ENCODE data around the gene EMP2.
"Not testable (repeated sequence)": the region's sequence is repeated elsewhere in the genome, so short reads cannot be mapped to it uniquely, and the experiment has no call there.

EMP2 gene

DNA sequence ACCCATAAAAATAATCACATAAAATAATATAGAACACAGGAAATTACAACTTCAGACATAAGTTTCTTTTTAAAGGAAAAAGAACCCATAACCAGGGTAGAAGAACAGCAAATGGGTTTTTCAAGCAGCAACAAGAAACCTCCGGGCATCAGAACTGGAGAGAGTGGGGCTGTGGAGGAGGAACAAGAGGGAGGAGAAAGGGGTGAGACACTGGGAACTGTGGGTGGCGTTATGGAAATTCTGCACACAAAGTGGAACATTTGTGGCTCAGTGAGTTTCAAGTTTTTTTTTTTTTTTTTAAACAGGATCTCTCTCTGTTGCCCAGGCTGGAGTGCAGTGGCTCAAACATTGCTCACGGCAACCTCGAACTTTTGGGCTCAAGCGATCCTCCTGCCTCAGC lies 22.6 kb downstream of the EMP2 start:
- intact Hi-C loops (cut with DNase I): no loop called here
- DNase-seq: no peak

DNA sequence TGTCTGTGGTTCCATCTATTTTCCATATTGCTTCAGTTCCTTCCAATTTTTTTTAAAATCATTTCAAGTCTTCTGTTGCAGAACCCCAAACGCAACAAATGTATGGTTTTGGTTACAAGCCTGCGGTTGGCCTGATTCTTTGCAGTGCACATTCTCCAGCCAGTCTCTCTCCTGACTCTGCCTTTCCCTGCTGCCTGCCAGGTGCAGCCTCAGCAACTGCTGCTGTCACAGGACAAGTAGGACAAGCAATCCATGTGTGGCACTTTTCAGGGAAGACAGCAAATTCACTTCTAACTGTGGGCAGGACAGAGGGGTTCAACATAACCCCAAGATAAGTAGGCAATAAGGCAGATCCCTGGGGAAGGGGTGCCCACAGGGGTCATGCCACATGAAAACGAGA lies 24.2 kb downstream of the EMP2 start:
- intact Hi-C loops (cut with DNase I): no loop called here
- peak in 1 of 10 donors; percentile 7 for DNase-seq

DNA sequence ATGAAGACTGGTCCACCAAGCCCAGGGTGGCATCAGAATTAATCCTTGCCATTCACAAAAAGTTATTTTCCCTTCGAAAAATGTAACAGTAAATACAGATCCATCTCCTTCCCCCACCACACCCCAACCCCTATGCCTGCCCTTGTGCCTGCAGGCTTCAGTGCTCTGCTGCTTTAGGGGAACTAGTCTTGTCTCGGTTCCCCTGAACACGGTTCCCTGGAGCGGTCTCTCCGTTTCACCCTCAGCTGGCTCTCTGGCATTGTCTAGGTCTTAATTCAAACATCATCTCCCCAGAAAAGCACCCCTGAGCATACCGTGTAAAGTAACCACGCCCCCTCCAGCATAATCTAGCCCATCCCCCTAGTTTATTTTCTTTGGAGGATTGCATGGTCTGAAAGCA lies 25.8 kb downstream of the EMP2 start:
- peak in 1 of 10 donors; percentile 5 for DNase-seq
- intact Hi-C loops (cut with DNase I): no loop called here

DNA sequence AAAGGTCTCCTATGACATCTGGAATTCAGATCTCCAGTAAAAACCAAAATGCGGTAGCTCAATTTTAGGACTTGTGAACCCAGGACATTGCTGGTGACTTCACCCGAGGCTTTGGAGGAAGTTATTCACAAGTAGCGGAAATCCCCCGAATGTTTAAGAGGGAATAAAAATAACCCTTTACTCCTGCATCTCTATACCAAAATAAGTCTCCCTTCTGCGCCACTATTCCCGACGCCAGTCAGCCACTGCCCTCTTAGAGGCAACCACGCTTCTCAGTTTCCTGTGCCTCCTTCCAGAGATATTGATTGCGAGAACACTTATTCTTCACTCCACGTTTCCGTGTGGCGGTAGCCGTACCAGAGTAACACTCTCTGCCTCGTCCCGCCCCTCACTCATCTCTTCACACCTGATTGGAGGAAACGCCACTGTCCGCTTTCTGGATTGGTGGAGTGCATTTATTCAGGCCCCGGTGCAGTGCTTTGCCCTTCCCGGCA lies 27.4 kb downstream of the EMP2 start:
- peak in 7 of 10 donors; percentile 15 to 87 (median 32) for DNase-seq
- intact Hi-C loops (cut with DNase I): no loop called here

DNA sequence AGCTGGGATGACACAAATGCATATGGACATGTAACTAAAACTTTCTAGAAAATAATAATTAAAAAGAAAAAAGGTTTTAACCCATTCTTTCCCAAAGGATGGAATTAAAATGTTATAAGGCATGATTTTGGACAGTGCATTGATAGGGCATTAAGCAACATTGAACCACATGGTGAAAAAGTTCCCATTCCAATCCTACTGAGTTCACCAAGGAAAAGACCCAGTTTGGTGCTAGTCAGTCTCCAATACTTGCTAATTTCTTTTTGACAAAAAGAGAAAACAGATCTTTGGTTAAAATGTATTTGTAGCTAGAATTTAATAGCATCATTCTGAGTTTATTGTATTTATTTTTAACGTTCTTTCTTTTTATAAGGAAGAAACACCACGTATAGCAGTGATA lies 28.1 kb downstream of the EMP2 start:
- intact Hi-C loops (cut with DNase I): no loop called here
- no peak for DNase-seq

DNA sequence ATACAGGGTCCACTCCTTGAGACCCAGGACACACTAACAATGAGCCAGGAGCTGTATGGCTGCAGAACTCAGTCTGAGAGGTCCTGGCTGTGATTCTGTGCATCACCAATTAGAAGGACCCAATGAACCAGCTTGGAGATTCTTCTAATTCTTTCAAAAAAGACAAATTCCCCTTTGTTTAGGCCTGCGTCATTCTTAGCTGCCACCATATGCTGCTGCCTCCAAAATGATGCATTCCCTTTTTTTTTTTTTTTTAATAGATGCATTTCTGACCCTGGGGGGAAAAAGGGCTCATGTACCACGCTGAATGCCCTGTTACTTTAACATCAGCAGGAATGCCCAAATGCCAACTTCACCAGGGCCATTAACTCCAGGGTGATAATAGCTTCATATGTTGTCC lies 28.5 kb downstream of the EMP2 start:
- intact Hi-C loops (cut with DNase I): no loop called here
- DNase-seq: no peak

DNA sequence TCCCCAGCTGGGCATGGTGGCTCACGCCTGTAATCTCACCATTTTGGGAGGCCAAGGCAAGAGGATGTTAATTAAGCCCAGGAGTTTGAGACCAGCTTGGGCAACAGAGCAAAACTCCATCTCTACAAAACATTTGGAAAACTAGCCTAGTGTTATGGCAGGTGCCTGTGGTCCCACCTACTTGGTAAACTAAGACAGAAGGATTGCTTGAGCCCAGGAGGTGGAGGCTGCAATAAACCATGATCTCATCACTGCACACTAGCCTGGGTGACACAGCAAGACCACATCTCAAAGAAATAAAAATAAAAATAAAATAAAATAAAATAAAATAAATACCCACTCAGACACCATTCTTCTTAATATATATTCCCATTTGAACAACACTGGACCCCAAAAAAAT lies 32.0 kb downstream of the EMP2 start:
- intact Hi-C loops (cut with DNase I): no loop called here
- peak in 1 of 10 donors; percentile 17 for DNase-seq

DNA sequence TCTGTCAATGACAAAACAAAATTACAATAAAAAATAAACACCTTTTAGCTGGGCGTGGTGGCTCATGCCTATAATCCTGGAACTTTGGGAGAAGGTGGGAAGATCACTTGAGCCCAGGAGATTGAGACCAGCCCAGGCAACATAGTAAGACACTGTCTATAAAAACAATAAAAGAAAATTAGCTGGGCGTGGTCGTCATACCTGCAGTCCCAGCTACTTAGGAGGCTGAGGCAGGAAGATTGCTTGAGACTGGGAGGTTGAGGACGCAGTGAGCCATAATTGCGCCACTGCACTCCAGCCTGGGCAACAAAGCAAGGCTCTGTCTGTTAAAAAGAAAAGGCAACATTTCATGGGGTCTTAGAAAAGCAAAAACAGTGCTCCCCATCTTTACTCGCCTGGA lies 32.7 kb downstream of the EMP2 start:
- no peak for DNase-seq

DNA sequence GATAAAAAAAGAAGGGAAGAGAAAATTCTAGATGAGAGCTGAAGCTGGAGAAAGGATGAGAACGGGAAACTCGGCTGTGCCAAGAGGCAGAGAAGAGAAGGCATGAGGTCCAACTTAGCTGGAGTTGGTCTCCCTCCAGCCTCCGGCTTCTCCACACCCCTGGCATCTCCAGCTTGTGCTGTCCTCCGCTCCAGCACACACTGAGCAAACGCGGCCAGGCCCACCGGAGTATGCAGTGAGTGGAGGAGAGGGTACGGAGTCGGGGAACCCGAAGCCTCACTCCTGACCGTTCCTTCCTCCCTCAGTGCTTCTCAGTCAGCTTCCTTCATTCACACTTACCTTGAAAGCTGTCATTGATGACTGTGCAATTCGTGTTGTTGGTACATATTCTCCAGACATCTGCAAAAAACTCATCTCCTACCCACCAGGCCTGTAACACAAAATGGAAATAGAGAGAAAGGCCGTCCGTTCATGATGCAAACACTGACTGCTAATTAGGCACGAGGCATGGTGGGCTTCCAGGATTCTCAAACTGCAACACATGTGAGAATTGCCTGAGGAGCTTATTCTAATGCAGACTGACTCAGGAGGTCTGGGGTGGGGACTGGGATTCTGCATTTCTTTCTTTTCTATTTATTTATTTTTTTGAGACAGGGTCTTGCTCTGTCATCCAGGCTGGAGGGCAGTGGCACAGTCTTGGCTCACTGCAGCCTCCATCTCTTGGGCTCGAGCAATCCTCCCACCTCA lies 37.0 kb downstream of the EMP2 start:
- DNase-seq: peak in 1 of 10 donors; percentile 63
- intact Hi-C loops (cut with DNase I): no loop called here

More for the DNA sequence above, 32.7 kb downstream of the EMP2 start:
- intact Hi-C loops (cut with DNase I): no loop called here

DNA sequence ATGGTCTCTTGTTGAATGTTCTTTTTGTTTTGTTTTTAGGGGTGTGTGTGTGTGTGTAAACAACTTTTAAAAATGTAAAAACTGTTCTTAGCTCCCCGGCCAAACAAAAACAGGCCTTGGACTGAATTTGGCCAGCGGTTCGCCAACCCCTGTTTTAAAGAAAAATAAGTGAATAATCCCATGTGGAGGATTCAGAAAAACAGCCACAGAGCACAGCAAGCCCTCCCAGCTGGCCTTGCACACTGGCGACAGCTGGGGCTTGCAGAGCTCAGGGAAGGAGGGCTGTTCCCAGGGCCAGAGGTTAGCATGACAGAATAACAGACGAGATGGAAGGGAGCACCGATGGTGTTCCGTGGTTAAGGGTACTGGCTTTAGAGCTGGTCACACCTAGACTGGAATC lies 39.0 kb downstream of the EMP2 start:
- peak in 1 of 10 donors; percentile 9 for DNase-seq
- intact Hi-C loops (cut with DNase I): no loop called here

DNA sequence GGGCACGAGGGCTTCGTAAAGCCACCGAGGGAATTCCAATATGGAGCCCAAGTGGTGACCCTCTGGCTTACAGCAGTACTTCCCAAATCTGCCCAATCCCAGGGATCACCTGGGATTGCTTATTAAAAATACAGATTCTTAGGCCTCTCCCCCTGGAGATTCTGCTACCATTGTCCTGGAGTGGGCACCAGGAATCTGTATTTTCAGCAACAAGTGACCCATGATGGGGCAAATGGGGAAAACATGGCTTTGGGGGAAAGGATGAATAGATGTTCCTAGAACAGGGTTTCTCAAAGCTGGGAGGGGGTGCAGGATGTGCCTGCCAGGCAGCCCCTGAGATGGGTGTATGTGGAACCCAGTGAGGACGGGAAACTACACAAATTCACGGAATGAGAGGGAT lies 40.6 kb downstream of the EMP2 start:
- intact Hi-C loops (cut with DNase I): no loop called here
- DNase-seq: peak in 1 of 10 donors; percentile 19

DNA sequence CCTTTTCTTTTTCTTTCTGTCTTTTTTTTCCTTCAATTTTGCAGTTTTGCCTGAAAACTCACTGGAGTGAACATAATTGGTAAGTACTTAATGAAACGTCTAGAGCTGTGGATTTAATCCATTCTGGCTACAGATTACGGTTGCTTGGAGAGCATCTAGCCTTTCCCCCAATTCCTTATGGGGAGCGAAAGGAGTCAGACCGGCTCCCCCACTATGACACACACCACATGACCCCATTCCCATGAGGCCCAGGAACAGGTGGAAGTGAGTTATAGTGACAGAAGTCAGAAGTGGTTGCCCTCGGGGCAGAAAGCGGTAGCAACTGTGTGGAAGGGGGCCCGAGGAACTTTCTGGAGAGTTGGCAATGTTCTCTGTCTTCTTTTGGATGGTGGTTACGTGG lies 41.2 kb downstream of the EMP2 start:
- intact Hi-C loops (cut with DNase I): no loop called here
- peak in 1 of 10 donors; percentile 0 for DNase-seq

DNA sequence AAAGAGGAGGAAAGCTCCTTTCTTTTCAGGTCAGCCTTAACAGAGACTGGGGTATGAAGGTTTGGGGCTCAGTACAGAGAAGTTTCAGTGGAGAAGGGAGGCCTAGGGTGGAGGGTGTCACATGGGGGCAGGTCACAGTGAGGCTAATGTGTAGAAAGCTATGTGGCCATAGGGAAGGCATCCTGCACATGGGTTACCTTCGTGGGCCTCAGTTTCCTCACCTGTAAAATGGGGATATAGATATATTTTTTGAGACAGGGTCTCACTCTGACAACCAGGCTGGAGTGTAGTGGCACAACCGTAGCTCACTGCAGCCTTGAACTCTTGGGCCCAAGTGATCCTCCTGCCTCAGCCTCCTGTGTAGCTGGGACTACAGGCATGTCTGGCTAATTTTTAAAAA lies 41.8 kb downstream of the EMP2 start:
- intact Hi-C loops (cut with DNase I): no loop called here
- DNase-seq: peak in 1 of 10 donors; percentile 1

DNA sequence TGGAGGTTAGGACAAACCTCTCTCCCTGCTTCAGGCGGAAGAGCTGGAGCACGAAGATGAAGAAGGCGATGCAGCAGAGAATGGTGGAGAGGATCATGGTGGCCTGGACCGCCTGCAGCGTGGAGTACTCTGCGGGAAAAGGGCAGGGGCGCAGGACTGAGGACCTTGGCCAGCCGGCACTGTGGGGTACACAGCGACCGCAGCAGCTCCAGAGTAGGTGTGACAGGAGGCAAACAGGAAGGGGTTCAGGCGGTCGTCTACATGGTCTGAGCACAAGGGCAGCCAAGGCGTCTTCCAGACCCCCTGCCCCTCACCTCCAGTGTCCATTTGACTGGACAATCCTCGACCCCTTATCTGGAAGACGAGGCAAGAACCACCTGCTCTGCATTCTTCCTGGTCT lies 42.5 kb downstream of the EMP2 start:
- DNase-seq: peak in 1 of 10 donors; percentile 62
- intact Hi-C loops (cut with DNase I): no loop called here

DNA sequence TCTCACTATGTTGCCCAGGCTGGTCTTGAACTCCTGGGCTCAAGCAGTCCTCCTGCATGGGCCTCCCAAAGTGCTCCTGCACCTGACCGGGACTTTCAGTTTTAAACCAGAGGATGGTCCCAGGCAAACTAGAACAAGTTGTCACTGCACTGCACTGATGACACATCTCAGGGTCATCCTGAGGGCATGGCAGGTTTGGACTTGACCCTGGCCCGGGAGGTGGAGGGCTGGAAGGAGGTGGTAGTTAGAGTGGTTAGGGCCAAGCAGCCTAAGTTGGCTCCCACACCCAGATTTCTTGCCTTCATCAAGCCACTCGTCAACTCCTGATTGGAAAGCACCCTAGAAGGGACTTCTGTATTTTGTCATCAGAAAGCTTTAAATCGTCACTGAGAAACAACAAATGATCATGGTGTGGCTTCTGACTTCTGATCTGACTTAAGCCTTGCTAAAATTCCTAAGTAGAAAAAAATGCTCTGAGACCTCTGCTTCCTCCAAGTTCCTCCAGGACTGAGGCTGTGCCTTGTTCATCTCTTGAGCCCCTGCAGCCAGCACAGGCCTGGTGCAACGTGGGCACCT lies 43.5 kb downstream of the EMP2 start:
- DNase-seq: peak in 1 of 10 donors; percentile 3
- intact Hi-C loops (cut with DNase I): no loop called here

DNA sequence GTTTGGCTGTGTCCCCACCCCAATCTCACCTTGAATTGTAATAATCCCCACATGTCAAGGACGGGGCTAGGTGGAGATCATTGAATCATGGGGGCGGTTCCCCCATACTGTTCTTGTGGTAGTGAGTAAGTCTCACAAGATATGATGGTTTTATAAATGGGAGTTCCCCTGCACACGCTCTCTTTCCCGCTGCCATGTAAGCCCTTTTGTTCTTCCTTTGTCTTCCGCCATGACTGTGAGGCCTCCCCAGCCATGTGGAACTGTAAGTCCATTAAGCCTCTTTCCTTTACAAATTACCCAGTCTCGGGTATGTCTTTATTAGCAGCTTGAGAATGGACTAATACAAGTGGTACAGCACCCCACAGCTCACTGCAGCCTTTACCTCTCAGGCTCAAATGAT lies 44.1 kb downstream of the EMP2 start:
- DNase-seq; intact Hi-C loops (cut with DNase I): not testable (repeated sequence)

DNA sequence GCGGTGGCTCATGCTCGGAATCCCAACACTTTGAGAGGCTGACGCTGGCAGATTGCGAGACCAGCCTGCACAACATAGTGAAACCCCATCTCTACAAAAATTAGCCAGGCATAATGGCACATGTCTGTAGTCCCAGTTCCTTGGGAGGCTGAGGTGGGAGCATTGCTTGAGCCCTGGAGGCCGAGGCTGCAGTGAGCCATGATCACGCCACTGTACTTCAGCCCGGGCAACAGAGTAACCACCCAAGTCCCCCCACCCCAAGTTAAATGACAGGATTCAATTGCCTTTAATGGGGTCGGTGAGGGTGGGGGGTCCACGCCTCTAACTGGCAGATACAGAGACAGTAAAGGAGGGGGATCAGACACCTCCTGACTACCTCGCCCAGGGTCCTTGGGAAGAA lies 44.9 kb downstream of the EMP2 start:
- DNase-seq: peak in 1 of 10 donors; percentile 56
- intact Hi-C loops (cut with DNase I): no loop called here

DNA sequence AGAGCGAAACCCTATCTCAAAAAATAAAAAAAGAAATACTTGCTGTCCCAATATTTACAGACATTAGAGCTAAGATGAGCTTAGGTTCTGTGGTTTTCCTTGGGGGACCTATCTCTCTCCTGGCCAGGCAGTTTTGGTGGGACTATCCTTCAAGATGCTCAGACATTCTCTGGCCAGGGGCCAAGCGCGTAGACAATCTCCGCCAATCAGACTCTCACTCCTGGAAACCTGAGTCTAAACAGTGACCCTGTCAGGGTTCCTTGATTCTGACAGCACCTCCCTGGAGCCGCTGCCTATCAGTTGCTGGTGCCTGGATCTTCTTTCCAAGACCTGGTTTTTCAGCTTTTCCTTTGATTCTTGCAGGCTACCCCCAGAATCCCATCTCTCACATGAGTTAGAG lies 45.6 kb downstream of the EMP2 start:
- DNase-seq: no peak

DNA sequence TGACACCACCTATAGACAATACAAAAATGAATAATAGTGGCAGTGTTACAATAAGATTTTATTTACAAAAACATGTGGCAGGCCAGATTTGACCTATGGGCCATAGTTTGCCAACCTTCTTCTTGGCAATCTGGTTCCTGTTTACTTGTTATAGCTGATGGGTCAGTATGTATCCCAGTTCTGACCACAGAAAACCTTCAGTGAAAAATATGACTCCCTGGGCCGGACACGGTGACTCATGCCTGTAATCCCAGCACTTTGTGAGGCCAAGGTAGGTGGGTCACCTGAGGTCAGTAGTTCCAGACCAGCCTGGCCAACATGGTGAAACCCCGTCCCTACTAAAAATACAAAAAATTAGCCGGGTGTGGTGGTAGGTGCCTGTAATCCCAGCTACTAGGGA lies 46.8 kb downstream of the EMP2 start:
- DNase-seq; intact Hi-C loops (cut with DNase I): not testable (repeated sequence)

More for the DNA sequence above, 45.6 kb downstream of the EMP2 start:
- intact Hi-C loops (cut with DNase I): no loop called here

DNA sequence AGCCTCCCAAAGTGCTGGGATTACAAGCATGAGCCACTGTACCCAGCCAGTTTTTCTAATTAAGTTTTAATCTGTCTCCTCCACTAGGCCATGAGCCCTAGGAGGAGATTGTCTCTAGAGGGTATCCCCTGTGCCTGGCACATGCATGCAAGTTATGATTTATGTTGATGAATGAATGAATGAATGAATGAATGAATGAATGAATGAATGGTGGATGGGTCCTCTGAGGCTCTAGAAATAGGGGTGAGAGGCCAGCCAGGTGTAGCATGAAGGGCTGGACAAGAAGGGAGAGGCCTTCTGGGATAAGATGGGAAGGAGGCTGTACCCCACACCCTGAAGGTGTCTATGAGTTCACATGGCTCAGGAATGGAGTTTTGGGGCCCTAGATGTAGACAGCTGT lies 48.8 kb downstream of the EMP2 start:
- intact Hi-C loops (cut with DNase I): no loop called here
- no peak for DNase-seq

DNA sequence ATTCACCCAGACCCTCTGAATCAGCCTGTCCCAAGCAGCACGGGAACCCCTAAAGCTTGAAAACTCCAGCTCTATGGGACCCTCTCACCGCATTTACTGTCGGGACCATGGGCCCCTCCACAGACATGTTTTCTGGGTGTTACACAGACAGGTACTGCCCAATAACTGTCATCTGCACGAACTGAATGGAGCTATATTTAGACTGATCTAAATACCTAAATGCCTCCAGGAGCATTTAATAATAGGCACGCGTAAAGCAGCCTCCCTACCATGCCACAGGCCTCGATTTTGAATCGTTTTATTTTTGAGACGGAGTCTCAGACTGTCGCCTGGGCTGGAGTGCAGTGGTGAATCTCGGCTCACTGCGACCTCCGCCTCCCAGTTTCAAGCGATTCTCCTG lies 49.7 kb downstream of the EMP2 start:
- no peak for DNase-seq
- intact Hi-C loops (cut with DNase I): no loop called here

All from posterior cingulate gyrus (tissue), 11 donors.